Peyer's patch (tissue), 4 donors: Measurements from ENCODE around the gene ZNF776.
A peak's percentile ranks its signal among the peaks of the same experiment; 100 is the strongest.

Source experiments
- CTCF ChIP-seq, 6 experiments: fragments of 450-650 bp in 4 of 6; fragments of 200-600 bp in 2 of 6; sonication (generic) in 1 of 6; IDR thresholded peaks; one replicate each; pipeline ENCODE4 v1.5.1; 2017 to 2019; ENCODE audit warnings: antibody characterized with exemption in 6 of 6, mild to moderate bottlenecking in 3 of 6, moderate library complexity in 1 of 6
- POLR2A ChIP-seq, 2 donors: fragments of 450-650 bp; IDR thresholded peaks; one replicate each; pipeline ENCODE4 v1.5.1; 2017; ENCODE audit warnings: antibody characterized with exemption in 2 of 2, mild to moderate bottlenecking in 2 of 2, moderate library complexity in 2 of 2

- TF ChIP-seq CTCF (IDR thresholded peaks at IDR 0.05): no peak
- TF ChIP-seq POLR2A (IDR thresholded peaks at IDR 0.05): peak in 1 of 2 donors; percentile 26
These were observed at the start of gene ZNF776 for GRCh38 chr19:57746580-57747471.
